Measurements from ENCODE around the gene EDEM3. TPM values are rescaled to one million over a fixed set of nuclear protein-coding genes. Genes with fewer than 3 reads are reported as not detected.

The EDEM3 gene
- polyA plus RNA-seq, 2 of the 4 experiments (the other 2 are of a cell fraction): 10.5 to 24.2 TPM

DNA sequence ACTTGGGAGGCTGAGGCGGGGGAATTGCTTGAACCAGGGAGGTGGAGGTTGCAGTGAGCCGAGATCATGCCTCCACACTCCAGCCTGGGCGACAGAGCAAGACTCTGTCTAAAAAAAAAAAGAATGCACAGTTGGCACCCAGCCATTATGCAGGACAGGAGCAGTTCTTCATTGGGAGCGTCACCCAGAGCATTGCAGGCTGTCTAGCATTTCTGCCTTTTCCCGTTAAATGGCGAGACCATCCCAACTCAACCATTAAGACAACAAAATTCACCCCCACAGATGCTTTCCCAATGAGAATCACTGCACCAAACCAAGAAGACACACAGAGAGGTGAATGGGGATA, 105.8 kb downstream of the EDEM3 start:
- no peaks in the 10 kb centered on the region for H3K4me1 ChIP-seq
- TF ChIP-seq, protein P1, sequence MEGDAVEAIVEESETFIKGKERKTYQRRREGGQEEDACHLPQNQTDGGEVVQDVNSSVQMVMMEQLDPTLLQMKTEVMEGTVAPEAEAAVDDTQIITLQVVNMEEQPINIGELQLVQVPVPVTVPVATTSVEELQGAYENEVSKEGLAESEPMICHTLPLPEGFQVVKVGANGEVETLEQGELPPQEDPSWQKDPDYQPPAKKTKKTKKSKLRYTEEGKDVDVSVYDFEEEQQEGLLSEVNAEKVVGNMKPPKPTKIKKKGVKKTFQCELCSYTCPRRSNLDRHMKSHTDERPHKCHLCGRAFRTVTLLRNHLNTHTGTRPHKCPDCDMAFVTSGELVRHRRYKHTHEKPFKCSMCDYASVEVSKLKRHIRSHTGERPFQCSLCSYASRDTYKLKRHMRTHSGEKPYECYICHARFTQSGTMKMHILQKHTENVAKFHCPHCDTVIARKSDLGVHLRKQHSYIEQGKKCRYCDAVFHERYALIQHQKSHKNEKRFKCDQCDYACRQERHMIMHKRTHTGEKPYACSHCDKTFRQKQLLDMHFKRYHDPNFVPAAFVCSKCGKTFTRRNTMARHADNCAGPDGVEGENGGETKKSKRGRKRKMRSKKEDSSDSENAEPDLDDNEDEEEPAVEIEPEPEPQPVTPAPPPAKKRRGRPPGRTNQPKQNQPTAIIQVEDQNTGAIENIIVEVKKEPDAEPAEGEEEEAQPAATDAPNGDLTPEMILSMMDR (IDR thresholded peaks at IDR 0.05): no peak
- TF ChIP-seq, protein P2, sequence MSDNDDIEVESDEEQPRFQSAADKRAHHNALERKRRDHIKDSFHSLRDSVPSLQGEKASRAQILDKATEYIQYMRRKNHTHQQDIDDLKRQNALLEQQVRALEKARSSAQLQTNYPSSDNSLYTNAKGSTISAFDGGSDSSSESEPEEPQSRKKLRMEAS (IDR thresholded peaks at IDR 0.05): no peak
- TF ChIP-seq MAFK (IDR thresholded peaks at IDR 0.05; ENCODE audit: partially characterized antibody) (no peak), TFCP2L1 (CRISPR knock-in tag; IDR thresholded peaks at IDR 0.05) (no peak), EP300 (IDR thresholded peaks at IDR 0.05) (no peak)
- TF ChIP-seq, protein P3, sequence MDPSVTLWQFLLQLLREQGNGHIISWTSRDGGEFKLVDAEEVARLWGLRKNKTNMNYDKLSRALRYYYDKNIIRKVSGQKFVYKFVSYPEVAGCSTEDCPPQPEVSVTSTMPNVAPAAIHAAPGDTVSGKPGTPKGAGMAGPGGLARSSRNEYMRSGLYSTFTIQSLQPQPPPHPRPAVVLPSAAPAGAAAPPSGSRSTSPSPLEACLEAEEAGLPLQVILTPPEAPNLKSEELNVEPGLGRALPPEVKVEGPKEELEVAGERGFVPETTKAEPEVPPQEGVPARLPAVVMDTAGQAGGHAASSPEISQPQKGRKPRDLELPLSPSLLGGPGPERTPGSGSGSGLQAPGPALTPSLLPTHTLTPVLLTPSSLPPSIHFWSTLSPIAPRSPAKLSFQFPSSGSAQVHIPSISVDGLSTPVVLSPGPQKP (IDR thresholded peaks at IDR 0.05; ENCODE audit: low read depth, low read length): no peak
- peaks cover 8% of the 10 kb centered on the region; the same call in 2 of the 3 replicates for H3K9me3 ChIP-seq
- no peak overlapping the region for H3K27ac ChIP-seq
- ATAC-seq (no peak), FAIRE-seq (no peak), DNase-seq (ENCODE audit: low read depth in 1 of 2, low spot score in 1 of 2) (no peak)
- H3K4me2 ChIP-seq: no peak overlapping the region
- CTCF ChIA-PET: interaction anchor here (1.2 kb wide), 1 partner anchor 15 kb away, joined by 4 read pairs; no protein-coding TSS in a partner anchor
- POLR2A ChIA-PET: no interaction called here
- WGBS (ENCODE audit: missing lambda C conversion rate): 70% methylated on average over 6 of the region's 6 CpGs
- no peak overlapping the region for H3K4me3 ChIP-seq

DNA sequence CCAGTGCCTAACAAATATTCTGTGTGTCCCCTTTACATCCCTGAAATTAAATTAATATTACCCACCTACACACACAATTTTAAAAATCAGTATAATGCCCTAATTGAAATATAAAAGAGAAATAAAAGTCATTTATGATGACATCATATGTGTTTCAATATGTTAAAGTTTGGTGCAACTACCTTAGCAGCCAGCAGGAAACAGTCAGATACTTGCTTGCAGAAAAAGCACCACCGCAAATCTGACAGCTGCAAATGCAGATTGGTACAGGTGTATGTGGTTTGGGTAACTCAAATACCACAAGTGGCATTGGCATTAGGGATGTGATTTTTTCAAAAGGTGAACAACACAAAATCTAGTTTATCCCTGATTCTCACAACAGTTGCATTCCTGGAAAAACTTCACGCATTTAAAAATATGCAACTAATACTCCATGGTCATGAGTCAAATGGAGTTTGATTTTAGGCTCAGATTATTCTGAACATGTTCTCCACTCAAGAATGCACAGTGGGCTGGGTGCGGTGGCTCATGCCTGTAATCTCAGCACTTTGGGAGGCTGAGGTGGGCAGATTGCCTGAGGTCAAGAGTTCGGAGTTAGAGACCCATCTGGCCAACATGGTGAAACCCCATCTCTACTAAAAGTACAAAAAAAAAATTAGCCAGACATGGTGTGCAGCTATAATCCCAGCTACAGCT, 106.3 kb downstream of the EDEM3 start:
- 69% methylated on average over 4 of the region's 4 CpGs for WGBS (ENCODE audit: missing lambda C conversion rate)
- H3K9me3 ChIP-seq: peaks cover 8% of the 10 kb centered on the region; the same call in 2 of the 3 replicates
- no peaks in the 10 kb centered on the region for H3K4me1 ChIP-seq
- POLR2A ChIA-PET: no interaction called here
- ATAC-seq (no peak), FAIRE-seq (no peak), DNase-seq (ENCODE audit: low read depth in 1 of 2, low spot score in 1 of 2) (no peak)
- H3K4me3 ChIP-seq: no peak overlapping the region
- H3K4me2 ChIP-seq: no peak overlapping the region
- CTCF ChIA-PET: interaction anchor here (1.2 kb wide), 1 partner anchor 16 kb away, joined by 4 read pairs; no protein-coding TSS in a partner anchor
- TF ChIP-seq SMC3 (IDR thresholded peaks at IDR 0.05) (no peak), CHD2 (IDR thresholded peaks at IDR 0.05; ENCODE audit: low read length, partially characterized antibody) (no peak), EHMT2 (IDR thresholded peaks at IDR 0.05; ENCODE audit: low read depth) (no peak), POLR2AphosphoS2 (conservative IDR thresholded peaks at IDR 0.05; ENCODE audit: low read length) (no peak), KDM1A (IDR thresholded peaks at IDR 0.05; ENCODE audit: low read depth) (no peak), JUNB (IDR thresholded peaks at IDR 0.05) (no peak), TP53 (CRISPR knock-in tag; IDR thresholded peaks at IDR 0.05) (no peak), PHF8 (IDR thresholded peaks at IDR 0.05; ENCODE audit: borderline replicate concordance, low read depth) (no peak), HOXA7 (CRISPR knock-in tag; IDR thresholded peaks at IDR 0.05) (no peak), RCOR1 (IDR thresholded peaks at IDR 0.05; ENCODE audit: low read depth, low read length) (no peak), HOXB13 (CRISPR knock-in tag; IDR thresholded peaks at IDR 0.05; ENCODE audit: low read depth) (no peak), HDAC2 (IDR thresholded peaks at IDR 0.05) (no peak), FOSL2 (IDR thresholded peaks at IDR 0.05) (no peak), FOSL2 (CRISPR knock-in tag; IDR thresholded peaks at IDR 0.05) (no peak), ZC3H11A (IDR thresholded peaks at IDR 0.05) (no peak), MAFK (IDR thresholded peaks at IDR 0.05; ENCODE audit: partially characterized antibody) (no peak)
- TF ChIP-seq, protein P1 (IDR thresholded peaks at IDR 0.05): no peak
- TF ChIP-seq, protein P4, sequence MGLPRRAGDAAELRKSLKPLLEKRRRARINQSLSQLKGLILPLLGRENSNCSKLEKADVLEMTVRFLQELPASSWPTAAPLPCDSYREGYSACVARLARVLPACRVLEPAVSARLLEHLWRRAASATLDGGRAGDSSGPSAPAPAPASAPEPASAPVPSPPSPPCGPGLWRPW (IDR thresholded peaks at IDR 0.05): no peak
- TF ChIP-seq, protein P5, sequence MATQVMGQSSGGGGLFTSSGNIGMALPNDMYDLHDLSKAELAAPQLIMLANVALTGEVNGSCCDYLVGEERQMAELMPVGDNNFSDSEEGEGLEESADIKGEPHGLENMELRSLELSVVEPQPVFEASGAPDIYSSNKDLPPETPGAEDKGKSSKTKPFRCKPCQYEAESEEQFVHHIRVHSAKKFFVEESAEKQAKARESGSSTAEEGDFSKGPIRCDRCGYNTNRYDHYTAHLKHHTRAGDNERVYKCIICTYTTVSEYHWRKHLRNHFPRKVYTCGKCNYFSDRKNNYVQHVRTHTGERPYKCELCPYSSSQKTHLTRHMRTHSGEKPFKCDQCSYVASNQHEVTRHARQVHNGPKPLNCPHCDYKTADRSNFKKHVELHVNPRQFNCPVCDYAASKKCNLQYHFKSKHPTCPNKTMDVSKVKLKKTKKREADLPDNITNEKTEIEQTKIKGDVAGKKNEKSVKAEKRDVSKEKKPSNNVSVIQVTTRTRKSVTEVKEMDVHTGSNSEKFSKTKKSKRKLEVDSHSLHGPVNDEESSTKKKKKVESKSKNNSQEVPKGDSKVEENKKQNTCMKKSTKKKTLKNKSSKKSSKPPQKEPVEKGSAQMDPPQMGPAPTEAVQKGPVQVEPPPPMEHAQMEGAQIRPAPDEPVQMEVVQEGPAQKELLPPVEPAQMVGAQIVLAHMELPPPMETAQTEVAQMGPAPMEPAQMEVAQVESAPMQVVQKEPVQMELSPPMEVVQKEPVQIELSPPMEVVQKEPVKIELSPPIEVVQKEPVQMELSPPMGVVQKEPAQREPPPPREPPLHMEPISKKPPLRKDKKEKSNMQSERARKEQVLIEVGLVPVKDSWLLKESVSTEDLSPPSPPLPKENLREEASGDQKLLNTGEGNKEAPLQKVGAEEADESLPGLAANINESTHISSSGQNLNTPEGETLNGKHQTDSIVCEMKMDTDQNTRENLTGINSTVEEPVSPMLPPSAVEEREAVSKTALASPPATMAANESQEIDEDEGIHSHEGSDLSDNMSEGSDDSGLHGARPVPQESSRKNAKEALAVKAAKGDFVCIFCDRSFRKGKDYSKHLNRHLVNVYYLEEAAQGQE (IDR thresholded peaks at IDR 0.05): no peak
- TF ChIP-seq, protein P3 (IDR thresholded peaks at IDR 0.05; ENCODE audit: low read depth, low read length): no peak
- TF ChIP-seq, protein P6, sequence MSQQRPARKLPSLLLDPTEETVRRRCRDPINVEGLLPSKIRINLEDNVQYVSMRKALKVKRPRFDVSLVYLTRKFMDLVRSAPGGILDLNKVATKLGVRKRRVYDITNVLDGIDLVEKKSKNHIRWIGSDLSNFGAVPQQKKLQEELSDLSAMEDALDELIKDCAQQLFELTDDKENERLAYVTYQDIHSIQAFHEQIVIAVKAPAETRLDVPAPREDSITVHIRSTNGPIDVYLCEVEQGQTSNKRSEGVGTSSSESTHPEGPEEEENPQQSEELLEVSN (IDR thresholded peaks at IDR 0.05; ENCODE audit: borderline replicate concordance, low read depth): no peak
- no peak overlapping the region for H3K27ac ChIP-seq

Data from A549 (cell line).